HG03066 (cell line): ENCODE data around the gene DMBX1.

Source experiments
- ATAC-seq: cut with Tn5 transposase; IDR thresholded peaks from one replicate; pipeline ENCODE4 v1.9.1; 2021; ENCODE audit warnings: low read depth; ENCODE audit not compliant: unreplicated experiment

Gene DMBX1

DNA sequence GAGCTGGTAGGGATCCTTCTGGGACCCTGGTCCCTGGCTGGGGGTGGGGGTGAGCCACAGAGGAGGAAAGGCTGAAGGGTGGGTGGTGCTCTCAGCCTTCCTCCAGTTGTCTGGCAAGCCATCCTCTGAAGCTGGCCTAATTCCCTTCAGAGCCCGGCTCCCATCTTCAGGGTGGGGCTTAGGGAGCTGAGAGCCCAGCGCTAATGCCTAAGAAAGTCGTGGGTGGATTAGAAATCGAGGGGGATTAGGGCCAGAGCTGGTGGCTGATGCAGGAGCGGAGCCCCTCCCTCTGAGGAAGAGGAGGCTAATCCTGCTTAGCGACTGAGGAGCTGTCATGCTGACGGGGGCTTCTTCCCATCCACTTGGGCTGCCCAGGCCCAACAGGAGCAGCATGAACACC is 30.8 kb upstream of the DMBX1 start:
- no peak for ATAC-seq

DNA sequence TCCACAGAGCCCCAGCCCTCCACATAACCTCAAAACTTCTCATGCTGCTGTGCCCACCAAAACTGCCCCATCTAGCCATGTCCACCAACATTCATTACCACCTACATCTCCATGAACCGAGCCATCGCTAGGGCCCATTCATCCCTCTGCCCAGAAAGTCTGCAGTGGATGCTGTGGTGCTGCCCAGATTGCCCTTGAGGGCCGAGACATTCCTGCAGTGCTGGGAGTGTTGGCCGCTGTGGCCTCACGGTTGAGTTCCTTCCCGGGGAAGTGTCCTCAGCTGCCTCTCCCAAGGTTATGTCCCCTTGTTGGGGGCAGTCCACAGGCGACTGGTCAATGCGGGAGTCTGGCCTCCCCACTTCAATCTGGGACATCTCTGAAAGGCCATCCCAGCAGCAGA is 30.3 kb upstream of the DMBX1 start:
- no peak for ATAC-seq

DNA sequence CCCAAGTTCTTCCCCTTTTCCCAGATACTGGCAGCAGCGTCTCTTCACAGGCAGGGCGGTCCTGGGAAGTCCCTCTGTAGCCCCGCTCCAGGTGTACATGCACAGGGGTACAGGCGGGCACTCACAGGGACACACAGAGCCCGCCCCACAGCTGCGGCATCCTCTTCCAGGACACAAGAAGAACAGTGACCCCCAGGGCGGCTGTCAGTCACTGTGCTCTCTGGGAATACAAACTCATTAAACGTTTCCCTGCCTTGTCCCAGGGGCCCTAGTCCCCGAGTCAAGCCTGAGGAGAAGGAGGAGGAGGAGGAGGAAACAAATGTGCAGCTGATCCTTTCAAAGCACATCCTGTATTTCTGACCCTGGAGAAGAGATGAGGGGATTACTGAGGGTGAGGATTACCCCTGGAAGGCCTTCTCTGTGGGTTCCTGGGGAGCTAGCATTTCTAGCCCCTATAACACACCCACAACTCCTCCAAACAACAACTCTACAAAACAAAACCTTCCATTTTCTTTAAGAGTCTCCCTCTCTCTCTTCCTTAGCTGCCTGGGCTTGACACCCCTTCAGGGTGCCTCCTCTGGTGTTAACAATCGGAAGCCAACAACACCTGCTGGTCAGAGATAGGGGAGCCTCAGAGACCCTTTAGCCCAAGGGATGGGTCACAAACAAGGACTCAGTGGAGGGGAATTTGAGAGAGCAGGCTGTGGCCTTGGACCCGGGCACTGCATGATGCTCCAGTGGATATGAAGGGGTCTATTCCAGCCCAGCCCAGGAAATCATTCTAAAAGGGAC is 28.4 kb upstream of the DMBX1 start:
- ATAC-seq: no peak

DNA sequence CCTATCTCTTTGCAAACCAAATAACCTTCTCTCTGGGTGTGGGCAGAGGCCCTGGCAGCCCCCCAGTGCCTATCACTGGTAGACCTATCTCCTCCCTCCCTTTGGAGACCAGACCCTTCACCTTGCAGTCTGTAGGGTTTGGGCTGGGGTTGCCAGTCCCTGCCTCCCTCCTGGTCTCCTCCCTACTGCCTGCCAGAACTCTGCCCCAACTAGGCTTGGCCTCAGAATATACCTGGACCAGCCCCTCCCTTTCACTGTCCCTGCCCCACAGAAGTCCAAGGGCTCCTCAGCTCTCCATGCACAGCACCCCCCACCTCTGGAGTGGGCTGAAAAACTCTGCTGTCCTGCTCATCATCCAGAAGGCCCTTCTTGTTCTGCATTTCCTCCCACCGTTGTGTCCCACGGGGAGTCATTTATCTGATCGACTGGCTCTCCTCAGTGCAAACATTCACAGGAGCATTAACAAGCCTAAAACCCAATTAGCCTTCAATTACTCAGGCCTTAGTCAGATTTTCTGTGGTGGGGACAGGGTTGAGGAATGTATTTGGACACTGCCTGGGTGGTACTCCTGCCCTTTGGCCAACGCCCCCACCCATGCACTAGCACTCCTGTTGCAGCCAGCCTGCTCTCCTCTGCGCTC is 27.7 kb upstream of the DMBX1 start:
- ATAC-seq: no peak

DNA sequence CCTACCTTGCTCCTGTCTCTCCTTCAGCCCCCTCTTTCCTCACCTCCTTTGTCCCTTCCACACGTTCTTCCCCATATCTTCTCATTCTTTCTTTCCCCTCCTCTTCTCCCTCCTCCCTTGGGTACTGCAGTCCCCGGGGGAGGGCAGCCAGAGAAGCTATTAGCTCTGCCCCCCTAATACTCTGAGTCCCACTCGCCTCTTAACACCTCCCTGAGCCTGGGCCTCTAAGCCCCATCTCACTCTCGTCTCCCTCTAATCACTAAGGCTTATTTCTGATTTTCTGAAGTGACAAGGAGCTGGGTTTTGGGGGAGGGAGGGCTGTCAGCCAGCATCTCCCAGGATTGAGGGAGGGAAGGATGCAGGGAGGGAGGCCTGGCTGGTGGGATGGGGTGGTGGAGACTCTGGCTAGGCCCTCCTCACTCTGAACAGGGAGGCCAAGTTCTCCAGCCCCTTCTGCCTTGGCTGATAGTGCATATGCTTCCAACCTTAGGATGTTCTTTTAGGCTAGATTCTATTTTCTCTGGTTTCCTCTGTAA is 25.6 kb upstream of the DMBX1 start:
- no peak for ATAC-seq

DNA sequence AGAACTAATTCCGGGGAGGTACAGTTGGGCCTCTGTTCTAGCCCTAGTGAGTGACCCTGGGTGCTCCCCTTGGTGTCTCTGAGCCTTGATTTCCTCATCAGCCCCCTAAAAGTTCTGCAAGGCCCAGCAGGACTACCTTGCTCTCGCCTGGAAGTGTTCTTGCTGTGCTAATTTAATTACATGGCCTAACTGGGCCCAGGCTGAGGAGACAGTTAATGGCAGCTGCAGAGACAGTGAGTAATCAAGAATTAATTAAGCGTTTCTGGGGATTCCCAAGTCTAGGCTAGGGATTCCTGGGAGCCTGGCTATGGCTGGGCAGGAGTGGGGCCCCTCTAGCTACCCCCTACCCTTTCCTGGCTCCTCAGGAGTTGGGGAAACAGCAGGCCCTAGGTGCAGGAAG is 24.7 kb upstream of the DMBX1 start:
- no peak for ATAC-seq

DNA sequence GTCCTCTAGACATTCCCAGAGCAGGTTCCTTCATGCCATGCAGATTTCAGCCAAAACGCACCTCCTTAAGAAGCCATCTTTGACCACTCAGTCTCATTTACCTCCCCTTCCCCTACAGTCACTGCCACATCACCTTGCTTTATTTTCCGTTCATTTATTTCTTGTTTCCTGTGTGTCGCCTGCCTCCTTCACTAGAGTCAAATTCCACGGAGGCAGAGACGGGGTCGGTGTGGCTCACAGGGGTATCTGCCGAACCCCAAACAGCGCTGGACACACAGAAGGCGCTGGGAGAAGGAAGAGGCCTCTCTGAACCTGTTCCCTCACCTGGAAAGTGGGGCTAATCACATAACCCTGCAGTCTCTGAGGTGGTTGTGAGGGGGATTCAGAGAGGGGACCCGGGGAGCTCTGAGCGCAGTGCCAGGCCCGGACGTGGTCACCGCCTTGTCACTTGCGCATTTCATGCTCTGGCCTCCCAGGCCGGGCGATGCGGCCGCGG is 23.6 kb upstream of the DMBX1 start:
- ATAC-seq: no peak

DNA sequence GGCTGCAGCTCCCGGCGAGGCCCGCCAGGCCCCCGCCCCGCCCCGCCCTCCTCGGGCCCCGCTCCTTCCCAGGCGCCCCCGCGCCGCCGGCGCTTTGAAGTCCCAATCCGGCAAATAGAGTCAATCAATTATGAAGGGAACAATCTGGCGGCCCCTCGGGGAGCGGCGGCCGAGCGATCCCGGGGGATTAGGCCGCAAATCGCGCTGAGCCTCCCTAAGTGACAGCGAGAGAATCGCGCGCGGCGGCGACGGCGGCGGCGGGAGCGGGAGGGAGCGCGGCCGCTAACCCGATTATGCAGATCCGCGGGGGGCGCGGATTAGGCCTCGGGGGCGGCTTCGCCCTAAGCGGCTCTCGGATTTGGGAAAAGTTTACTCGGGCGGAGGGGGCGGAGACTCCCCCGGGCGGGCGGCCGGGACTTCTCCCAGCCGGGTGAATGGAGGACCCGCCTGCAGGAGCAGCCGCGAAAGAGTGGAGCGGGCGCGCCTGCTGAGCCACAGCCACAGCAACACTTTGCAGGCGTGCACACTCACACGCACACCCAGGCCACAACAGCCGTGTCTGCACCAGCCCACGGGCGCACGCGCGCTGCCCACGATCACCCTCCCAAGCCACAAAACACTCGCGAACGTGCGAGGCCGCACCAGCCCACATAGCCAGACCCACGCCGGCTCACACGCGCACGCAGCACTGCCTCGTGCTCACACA is 23.0 kb upstream of the DMBX1 start:
- ATAC-seq: no peak

DNA sequence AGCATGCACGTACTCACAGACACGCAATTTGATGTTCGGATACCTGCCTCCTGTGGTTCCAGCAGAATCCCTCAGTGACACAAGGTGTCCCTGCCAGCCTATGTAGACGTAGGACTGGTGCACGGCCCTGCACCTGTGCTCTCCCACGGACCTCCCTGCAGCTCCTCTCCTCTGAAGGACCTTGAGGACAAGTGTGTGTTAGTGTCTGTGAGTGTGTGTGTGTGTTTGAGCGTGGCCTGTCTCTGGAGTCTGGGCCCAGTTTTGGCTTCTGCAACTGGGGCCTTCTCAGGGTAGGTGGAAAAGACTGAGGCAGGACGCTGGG is 22.5 kb upstream of the DMBX1 start:
- no peak for ATAC-seq

DNA sequence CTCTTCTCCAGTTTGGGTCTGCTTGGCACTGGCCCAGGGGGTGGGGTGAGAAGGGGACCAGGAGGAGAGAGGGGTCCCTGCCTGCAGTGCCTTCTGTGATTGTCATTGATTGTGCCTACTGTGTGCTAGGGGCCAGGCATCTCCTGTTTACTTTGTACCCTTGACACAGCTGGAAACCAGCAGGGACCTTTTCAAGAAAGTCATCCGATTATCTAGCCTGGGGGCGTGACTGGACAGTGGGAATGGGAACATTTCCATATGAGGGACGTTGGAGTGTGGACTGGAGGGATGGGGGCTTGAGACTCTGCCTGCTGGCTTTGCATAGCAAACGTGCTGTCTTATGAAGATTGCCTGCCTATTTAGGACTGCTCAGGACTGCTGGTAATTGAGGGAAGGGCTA is 19.8 kb upstream of the DMBX1 start:
- no peak for ATAC-seq

DNA sequence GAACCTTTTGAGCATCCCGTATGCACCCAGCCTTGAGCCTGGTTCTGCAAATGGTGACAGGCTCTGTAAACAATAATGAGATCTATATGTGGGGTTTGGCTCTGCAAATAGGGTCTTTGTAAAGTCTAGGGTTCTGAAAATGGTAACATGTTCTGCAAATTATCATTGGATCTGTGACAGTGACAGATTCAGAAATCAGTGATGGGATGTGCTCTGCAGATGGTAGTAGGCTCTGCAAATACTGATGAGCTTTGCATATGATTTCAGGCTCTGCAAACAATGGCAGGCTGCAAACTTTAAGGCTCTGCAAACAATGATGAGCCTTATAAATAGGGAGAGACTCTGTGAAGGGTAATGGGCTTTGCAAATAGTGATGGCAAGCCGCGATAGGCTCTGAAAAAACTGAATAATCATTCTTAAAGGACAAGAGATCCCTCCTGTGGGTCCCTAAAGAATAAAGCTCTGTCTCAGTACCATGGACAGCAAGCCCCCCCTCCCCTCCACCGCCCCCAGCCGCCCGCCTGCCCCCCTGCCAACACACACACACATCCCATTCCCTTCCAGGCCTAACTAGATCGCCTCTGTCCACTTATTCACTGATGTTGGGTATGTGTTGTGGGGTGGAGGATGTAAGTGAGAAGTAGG is 17.7 kb upstream of the DMBX1 start:
- ATAC-seq: no peak

DNA sequence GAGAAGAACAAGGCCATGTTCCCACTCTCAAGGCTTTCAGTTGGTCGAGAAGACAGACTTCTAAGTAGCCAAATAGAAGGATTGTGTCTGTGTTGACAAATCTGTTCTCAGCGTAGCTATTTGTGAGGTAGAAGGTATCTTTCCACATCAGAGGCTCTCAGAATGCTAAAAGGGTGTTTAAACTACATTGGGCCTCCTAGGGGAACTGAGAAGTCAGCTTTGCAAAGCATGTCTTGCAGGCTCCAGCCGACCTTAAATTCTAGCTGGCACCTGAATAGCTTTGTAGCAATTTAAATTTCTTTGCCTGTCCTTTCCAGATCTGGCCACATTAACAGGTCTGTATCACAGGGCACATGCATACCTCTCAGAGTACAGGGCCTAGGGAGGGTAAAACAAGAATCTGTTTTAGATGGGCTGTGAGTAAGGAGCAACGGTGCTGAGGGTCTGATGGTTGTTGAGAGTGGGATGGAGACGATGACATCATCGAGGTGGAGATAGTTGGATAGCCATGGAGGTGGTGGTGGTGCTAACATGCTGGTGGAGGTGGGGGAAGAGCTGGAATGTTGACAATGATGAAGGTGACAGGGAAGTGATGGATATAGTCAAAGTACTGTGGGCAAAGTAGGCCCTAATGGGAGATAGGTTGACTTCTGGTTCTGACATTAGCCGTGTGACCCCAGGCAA is 17.0 kb upstream of the DMBX1 start:
- no peak for ATAC-seq

DNA sequence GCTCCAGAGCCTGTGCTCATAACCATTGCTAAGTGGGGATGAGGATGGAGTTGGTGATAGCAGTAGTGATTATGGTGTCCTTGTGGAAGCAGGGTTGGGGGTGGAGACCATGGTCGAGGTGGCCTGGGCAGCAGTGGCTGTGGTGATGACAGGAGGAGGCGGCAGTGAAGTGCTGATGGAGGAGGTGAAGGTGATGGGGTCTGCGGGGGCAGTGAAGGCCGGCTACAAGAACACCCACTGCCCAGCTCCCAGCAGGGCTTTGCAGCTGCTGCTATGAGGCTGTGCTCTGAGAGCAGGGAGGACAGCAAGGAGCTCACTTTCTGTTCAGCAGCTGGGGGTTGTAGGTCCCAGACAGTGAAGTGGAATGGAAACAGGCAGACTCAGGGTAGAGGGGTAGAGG is 15.6 kb upstream of the DMBX1 start:
- ATAC-seq: no peak

DNA sequence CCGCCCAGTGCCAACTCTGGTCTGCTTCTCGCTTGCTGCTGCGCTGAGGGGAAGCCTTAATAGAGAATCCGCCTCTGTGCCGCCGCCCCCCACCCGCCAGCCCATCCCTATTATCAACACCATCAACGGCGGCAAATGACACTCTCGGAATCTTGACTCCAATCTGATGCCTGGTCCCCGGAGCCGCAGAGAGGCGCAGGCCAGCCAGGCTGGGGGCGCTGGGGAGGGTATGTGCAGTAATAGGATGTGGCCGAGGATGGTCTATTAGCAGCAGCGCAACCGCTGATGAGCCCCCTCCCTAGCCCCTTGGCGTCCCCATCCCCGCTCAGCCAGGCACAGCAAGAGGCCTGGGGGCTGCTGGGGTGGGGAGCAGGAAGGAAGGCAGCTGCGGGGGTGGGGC is 15.1 kb upstream of the DMBX1 start:
- ATAC-seq: no peak

DNA sequence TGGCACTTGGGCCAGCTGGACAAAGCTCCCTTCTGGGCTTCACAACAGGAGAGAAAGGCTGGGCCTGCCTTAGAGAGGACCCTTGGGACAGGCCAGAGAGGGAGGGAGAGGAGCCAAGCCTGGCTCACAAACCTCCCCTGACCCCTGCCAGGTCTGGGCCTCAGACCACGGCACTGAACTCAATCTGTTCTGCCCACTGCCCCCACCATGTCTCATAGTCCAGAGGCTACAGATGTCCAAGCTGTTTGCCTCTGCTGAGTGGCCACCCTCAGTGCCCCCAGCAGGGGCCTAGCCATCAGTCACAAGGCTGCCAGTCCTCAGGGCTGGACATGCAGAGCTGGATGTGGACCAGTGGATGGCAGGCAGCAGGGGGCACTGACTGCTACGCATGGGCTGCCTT is 13.0 kb upstream of the DMBX1 start:
- no peak for ATAC-seq

DNA sequence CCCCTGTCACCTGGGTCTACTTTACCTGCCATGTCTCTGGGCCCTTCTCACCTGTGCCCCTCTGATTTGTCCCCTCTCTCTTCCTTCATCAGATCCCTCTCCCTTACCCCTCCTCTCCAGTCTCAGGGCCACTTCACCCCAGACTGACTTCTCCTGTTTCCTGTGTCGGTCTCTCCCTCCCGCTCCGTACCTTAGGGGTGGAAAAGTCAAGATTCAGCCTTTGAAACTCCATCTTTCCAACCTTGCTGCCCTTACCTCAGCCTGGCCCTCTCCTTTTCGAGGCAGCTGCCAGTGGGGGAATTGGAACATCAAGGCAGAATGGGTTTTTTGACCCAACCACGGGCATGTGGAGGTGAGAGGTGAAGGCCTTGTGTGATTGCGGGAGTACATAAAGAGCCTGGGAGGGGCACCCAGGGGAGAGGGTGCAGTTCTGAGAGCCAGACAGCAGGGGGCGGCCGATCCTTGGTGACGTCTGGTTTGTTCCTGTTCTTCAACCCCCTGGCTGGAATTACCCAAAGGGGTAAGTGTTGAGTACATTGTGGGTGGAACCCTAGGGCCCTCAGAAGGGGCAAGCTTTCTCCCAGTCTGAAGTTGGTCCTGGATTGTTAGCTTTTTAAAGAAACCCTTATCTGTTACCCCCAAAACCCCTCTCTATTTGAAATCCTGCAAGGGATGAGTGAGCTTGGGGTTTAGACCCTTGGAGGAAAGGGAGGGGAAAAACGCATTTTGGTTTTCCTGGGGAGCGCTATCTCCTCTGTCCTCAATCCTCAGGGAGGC is 12.3 kb upstream of the DMBX1 start:
- ATAC-seq: no peak

DNA sequence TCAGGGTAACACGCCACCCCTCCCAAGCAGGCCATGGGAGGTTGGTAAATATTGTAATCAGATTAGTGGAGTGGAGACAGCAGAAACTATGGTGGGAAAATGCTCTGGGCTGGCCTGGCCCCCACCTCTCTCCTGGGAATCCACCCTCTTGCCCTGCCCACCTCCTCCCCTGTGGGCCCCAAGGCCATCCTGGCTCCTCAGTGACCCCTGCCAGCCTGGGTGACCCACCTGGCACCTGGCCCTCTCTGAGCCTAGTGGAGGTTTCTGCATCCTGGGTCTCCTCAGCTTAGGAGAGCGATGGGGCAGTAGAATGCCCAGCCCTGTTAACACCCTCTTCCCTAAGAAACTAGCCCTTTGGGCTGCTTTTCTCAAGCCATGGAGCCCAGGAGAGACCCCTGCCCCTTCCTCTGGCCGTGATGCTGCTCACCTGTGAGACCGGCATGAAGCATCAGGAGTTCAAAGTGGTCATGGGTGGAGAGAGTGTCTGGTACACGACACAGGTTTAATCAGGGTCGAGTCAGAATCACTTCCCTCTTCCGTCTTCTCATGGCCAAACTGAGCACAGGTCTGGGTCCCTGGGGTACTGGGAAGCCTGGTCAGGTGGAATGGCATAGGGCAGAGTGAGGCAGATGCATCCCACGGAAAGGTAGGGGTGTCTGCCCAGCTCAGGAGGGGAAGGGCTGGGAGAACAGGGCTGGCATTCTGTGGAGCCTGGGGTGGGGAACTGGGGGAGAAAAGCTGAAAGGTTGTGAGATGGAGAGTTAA is 10.7 kb upstream of the DMBX1 start:
- no peak for ATAC-seq

DNA sequence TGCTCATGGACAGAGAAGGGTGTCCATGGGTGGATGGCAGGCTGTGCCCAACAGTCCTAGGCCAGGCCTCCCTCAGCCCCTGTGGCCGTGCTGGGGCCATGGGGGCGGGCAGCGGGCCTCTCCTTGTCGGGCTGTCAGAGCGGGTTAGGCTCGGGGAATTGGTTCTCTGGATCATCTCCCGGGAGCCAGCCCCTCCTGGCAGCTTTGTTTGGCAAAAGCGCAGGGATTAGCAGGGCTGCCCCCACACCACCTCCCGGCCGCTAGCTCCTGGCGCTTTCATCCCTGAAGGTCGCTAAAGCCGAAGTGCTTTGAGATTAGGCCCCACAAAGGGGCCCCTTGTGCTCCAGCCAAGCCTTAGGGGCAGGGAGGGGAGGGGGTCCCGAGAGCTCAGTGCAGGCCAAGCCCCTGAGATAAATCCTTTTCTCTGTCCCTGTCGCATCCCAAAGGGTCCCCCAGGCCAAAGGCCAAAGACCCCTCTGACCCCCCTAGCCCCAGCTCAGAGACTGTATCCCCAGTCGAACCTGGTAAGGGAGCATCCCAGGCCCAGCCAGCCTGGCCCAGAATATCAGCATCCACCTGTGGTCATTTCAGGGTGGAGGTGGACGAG is 9.8 kb upstream of the DMBX1 start:
- no peak for ATAC-seq
